Smooth muscle cell (in vitro differentiated cells): ENCODE measurements around the gene RASSF8. TPM values are rescaled to one million over a fixed set of nuclear protein-coding genes. Genes with fewer than 3 reads are reported as not detected.

ENCODE experiments used
- DNase-seq: peaks from one replicate; lab custom pipeline; 2025; ENCODE audit not compliant: unreplicated experiment; lab: John Stamatoyannopoulos, UW
- H2AFZ ChIP-seq: fragments of 200-600 bp; sonication (generic); 2 replicates; pipeline ENCODE4 v1.6.0; 2016; ENCODE audit warnings: antibody characterized with exemption, low read depth, mild to moderate bottlenecking
- H3F3A ChIP-seq: fragments of 200-600 bp; sonication (generic); 2 replicates; pipeline ENCODE4 v1.6.0; 2017; ENCODE audit warnings: antibody characterized with exemption, low read depth
- H3K27ac ChIP-seq: fragments of 200-600 bp; sonication (generic); 2 replicates; pipeline ENCODE4 v1.5.1; 2016; ENCODE audit warnings: low read depth, mild to moderate bottlenecking
- H3K27me3 ChIP-seq: fragments of 200-600 bp; sonication (generic); 2 replicates; pipeline ENCODE4 v1.6.1; 2016; ENCODE audit warnings: low read depth, mild to moderate bottlenecking
- H3K36me3 ChIP-seq: fragments of 200-600 bp; sonication (generic); 2 replicates; pipeline ENCODE4 v1.5.1; 2016; ENCODE audit warnings: low read depth
- H3K4me1 ChIP-seq: fragments of 200-600 bp; sonication (generic); 2 replicates; pipeline ENCODE4 v1.5.1; 2016; ENCODE audit warnings: low read depth
- H3K4me2 ChIP-seq: fragments of 200-600 bp; sonication (generic); 2 replicates; pipeline ENCODE4 v1.6.0; 2016; ENCODE audit warnings: mild to moderate bottlenecking
- H3K4me3 ChIP-seq: fragments of 200-600 bp; sonication (generic); 2 replicates; pipeline ENCODE4 v1.5.1; 2016; ENCODE audit warnings: mild to moderate bottlenecking
- H3K79me2 ChIP-seq: fragments of 200-600 bp; sonication (generic); 2 replicates; pipeline ENCODE4 v1.6.0; 2016; ENCODE audit warnings: low read depth, mild to moderate bottlenecking
- H3K9ac ChIP-seq: fragments of 200-600 bp; sonication (generic); 2 replicates; pipeline ENCODE4 v1.6.0; 2016; ENCODE audit warnings: low read depth
- H3K9me3 ChIP-seq: fragments of 200-600 bp; sonication (generic); replicated peaks from 2 replicates; pipeline ENCODE4 v1.5.1; 2016; ENCODE audit warnings: low read depth
- H4K20me1 ChIP-seq: fragments of 200-600 bp; sonication (generic); 2 replicates; pipeline ENCODE4 v1.6.0; 2016; ENCODE audit warnings: low read depth
- CTCF ChIP-seq: fragments of 200-600 bp; sonication (generic); IDR thresholded peaks from 2 replicates; pipeline ENCODE4 v1.5.1; 2017; ENCODE audit warnings: borderline replicate concordance, mild to moderate bottlenecking, antibody characterized with exemption; ENCODE audit not compliant: insufficient read depth, poor library complexity, severe bottlenecking
- WGBS: methylation state at CpG from one replicate; pipeline ENCODE4 v1.1.7; 2016; ENCODE audit warnings: low lambda C conversion rate; 5-methylcytosine and 5-hydroxymethylcytosine counted together
- polyA plus RNA-seq: library from polyadenylated mRNA; unstranded; fragments of >200 nt; fragmentation: Nextera tagmentation; extraction: Ambion mirVana; gene quantifications from 2 replicates; pipeline ENCODE4 v1.2.1, GENCODE V29; 2016
- total RNA-seq: library from RNA; depleted of rRNA; stranded (reverse); fragments of >200 nt; gene quantifications from 2 replicates; pipeline ENCODE4 v1.2.3, GENCODE V29; 2014

Gene RASSF8
- total and polyA plus RNA-seq, 2 experiments from 2014 or later = 9.8 to 29.8 TPM

- no peak overlapping the region for H3K4me2 ChIP-seq
- no peak for TF ChIP-seq CTCF
- H2AFZ ChIP-seq = no peak overlapping the region
- no peak overlapping the region for H3K27ac ChIP-seq
- no peak for DNase-seq
- H3K9me3 ChIP-seq = no peaks in the 10 kb centered on the region
- no peak overlapping the region for H3K9ac ChIP-seq
- H3K4me3 ChIP-seq = no peak overlapping the region
- H3K79me2 ChIP-seq = peaks cover 13% of the 10 kb centered on the region
- H3K36me3 ChIP-seq = no peaks in the 10 kb centered on the region
- H4K20me1 ChIP-seq = peaks cover 24% of the 10 kb centered on the region
- WGBS = 87% methylated on average over 1 of the region's 1 CpG
- H3K4me1 ChIP-seq = peaks cover 3% of the 10 kb centered on the region
- H3K27me3 ChIP-seq = no peaks in the 10 kb centered on the region
- no peaks in the 10 kb centered on the region for H3F3A ChIP-seq
These were observed 68.2 kb downstream of the RASSF8 start for GRCh38 chr12:26026713-26027112.

GRCh38 chr12:26027401-26027800 is 68.9 kb downstream of the RASSF8 start:
- H3K9ac ChIP-seq = no peak overlapping the region
- peaks cover 20% of the 10 kb centered on the region for H3K79me2 ChIP-seq
- no peaks in the 10 kb centered on the region for H3K9me3 ChIP-seq
- H2AFZ ChIP-seq = no peak overlapping the region
- no peaks in the 10 kb centered on the region for H3K36me3 ChIP-seq
- no peak overlapping the region for H3K4me2 ChIP-seq
- no peak overlapping the region for H3K4me3 ChIP-seq
- H3K4me1 ChIP-seq = no peaks in the 10 kb centered on the region
- no peaks in the 10 kb centered on the region for H3K27me3 ChIP-seq
- H4K20me1 ChIP-seq = peaks cover 29% of the 10 kb centered on the region
- TF ChIP-seq CTCF = no peak
- H3F3A ChIP-seq = no peaks in the 10 kb centered on the region
- no peak overlapping the region for H3K27ac ChIP-seq
- DNase-seq = no peak

- no peak overlapping the region for H3K9ac ChIP-seq
These were observed 70.7 kb downstream of the RASSF8 start for GRCh38 chr12:26028953-26029735.

More at GRCh38 chr12:26028953-26029735, 70.7 kb downstream of the RASSF8 start:
- H3K79me2 ChIP-seq = peaks cover 28% of the 10 kb centered on the region
- H3K4me3 ChIP-seq = no peak overlapping the region
- no peak overlapping the region for H2AFZ ChIP-seq
- no peak for DNase-seq
- no peaks in the 10 kb centered on the region for H3K27me3 ChIP-seq
- peaks cover 7% of the 10 kb centered on the region for H3K4me1 ChIP-seq
- WGBS = 66% methylated on average over 4 of the region's 4 CpGs
- peaks cover 12% of the 10 kb centered on the region for H3F3A ChIP-seq
- H3K27ac ChIP-seq = no peak overlapping the region
- H3K9me3 ChIP-seq = no peaks in the 10 kb centered on the region
- peak; percentile 90 for TF ChIP-seq CTCF
- peaks cover 37% of the 10 kb centered on the region for H4K20me1 ChIP-seq
- no peak overlapping the region for H3K4me2 ChIP-seq
- no peaks in the 10 kb centered on the region for H3K36me3 ChIP-seq
